Peyer's patch (tissue), 4 donors: ENCODE measurements around the gene SERPINB1. TPM values are rescaled to one million over a fixed set of nuclear protein-coding genes. Genes with fewer than 3 reads are reported as not detected.

Experiments used
- DNase-seq, 3 donors: peaks; one replicate each; pipeline ENCODE4 v3.0.0-alpha.2; 2017 to 2019
- H3K27ac ChIP-seq, 4 donors: fragments of 200-600 bp; sonication (generic); one replicate each; pipeline ENCODE4 v1.5.1; 2016 to 2019
- H3K27me3 ChIP-seq, 2 donors: fragments of 200-600 bp; sonication (generic); one replicate each; pipeline ENCODE4 v1.5.1; 2019
- H3K36me3 ChIP-seq, 3 donors: fragments of 200-600 bp; sonication (generic); one replicate each; pipeline ENCODE4 v1.5.1; 2016 to 2019
- H3K4me1 ChIP-seq, 4 donors: fragments of 200-600 bp; sonication (generic); one replicate each; pipeline ENCODE4 v1.5.1; 2016 to 2019
- H3K4me3 ChIP-seq, 4 donors: fragments of 200-600 bp; sonication (generic); 1 replicate in 3 of 4; 2 replicates in 1 of 4; pipeline ENCODE4 v1.5.1; 2016 to 2019; ENCODE audit warnings: mild to moderate bottlenecking in 1 of 4
- H3K9me3 ChIP-seq, 4 donors: fragments of 200-600 bp; sonication (generic); one replicate each; pipeline ENCODE4 v1.5.1; 2016 to 2019; ENCODE audit warnings: mild to moderate bottlenecking in 1 of 4
- POLR2A ChIP-seq, 2 donors: fragments of 450-650 bp; IDR thresholded peaks; one replicate each; pipeline ENCODE4 v1.5.1; 2017; ENCODE audit warnings: antibody characterized with exemption in 2 of 2, mild to moderate bottlenecking in 2 of 2, moderate library complexity in 2 of 2
- total RNA-seq, 4 donors: library from RNA; depleted of rRNA; stranded (reverse); fragments of >200 nt; gene quantifications; one replicate each; pipeline ENCODE4 v1.1.0, GENCODE V29; 2016
- TF ChIP-seq, protein P1 (sequence below), 6 experiments: fragments of 450-650 bp in 4 of 6; fragments of 200-600 bp in 2 of 6; sonication (generic) in 1 of 6; IDR thresholded peaks; one replicate each; pipeline ENCODE4 v1.5.1; 2017 to 2019; ENCODE audit warnings: antibody characterized with exemption in 6 of 6, mild to moderate bottlenecking in 3 of 6, moderate library complexity in 1 of 6

Gene SERPINB1
- total RNA-seq, 4 donors from 2014 or later = 58.6 to 122 (median 86.4) TPM

DNA sequence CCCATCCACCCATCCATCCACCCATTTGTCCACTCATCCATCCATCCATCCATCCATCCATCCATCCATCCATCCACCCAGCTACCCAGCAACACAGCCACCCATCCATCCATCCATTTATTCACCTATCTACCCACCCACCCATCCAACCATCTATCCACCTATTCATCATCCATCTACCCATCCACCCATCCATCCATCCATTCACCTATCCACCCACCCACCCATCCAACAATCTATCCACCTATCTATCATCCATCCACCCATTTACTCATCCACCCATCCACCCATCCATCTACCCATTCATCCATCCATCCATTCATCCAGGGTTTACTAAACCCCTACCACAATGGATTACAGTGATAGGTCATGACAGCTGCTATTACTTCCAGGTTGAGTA is 7.4 kb downstream of the SERPINB1 start:
- Histone ChIP-seq H3K4me1 (peaks cover 0 to 9% (median 0%) of the 10 kb centered on the region in 4 donors), H3K36me3 (peaks cover 0 to 60% (median 0%) of the 10 kb centered on the region in 3 donors), H3K9me3 (no peaks in the 10 kb centered on the region), H3K27ac (no peak overlapping the region), H3K27me3 (no peaks in the 10 kb centered on the region), H3K4me3 (no peak overlapping the region)
- TF ChIP-seq, protein P1, sequence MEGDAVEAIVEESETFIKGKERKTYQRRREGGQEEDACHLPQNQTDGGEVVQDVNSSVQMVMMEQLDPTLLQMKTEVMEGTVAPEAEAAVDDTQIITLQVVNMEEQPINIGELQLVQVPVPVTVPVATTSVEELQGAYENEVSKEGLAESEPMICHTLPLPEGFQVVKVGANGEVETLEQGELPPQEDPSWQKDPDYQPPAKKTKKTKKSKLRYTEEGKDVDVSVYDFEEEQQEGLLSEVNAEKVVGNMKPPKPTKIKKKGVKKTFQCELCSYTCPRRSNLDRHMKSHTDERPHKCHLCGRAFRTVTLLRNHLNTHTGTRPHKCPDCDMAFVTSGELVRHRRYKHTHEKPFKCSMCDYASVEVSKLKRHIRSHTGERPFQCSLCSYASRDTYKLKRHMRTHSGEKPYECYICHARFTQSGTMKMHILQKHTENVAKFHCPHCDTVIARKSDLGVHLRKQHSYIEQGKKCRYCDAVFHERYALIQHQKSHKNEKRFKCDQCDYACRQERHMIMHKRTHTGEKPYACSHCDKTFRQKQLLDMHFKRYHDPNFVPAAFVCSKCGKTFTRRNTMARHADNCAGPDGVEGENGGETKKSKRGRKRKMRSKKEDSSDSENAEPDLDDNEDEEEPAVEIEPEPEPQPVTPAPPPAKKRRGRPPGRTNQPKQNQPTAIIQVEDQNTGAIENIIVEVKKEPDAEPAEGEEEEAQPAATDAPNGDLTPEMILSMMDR (IDR thresholded peaks at IDR 0.05) = no peak
- TF ChIP-seq POLR2A (IDR thresholded peaks at IDR 0.05) = no peak
- no peak for DNase-seq

DNA sequence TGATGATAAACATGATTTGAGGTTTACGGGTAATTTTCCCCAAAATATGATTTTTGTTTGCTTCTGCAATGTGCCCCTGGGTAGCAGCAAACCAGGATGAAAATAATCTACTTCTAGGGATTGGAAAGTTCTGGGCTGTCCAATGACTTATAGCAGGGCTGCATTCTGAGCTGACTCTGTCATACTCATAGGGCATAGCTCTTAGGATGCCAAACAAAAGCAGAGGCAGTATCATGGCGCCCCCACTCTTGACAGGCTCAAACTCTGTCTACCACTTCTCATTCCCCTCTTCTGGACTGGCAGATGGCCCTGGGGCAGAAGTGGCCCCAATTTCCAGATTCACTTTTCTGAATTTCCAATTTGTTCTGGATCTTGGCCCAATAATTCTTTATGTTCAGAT is 10.3 kb downstream of the SERPINB1 start:
- no peak for DNase-seq
- Histone ChIP-seq H3K27ac (no peak overlapping the region), H3K9me3 (no peaks in the 10 kb centered on the region), H3K4me3 (no peak overlapping the region), H3K36me3 (peaks cover 0 to 40% (median 0%) of the 10 kb centered on the region in 3 donors), H3K27me3 (no peaks in the 10 kb centered on the region), H3K4me1 (no peaks in the 10 kb centered on the region)
- TF ChIP-seq, protein P1 (IDR thresholded peaks at IDR 0.05) = no peak
- no peak for TF ChIP-seq POLR2A (IDR thresholded peaks at IDR 0.05)

DNA sequence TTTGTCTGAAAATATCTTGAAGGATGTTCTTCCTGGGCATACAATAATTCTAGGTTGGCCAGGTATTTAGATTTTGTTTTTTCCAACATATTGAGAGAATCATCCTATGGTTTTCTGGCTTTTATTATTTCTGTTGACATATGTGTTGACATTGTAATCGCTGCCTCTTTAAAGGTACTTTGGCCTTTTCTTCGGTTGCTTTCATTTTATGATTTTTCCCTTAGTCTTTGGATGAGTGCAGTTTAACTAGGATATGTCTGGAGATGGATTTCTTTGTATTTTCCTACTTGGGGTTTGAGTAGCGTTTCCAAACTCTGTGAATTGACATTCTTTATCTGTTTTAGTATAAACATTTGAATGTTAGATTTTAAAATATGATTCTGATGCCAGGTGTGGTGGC is 11.5 kb downstream of the SERPINB1 start:
- H3K4me1 ChIP-seq = no peaks in the 10 kb centered on the region
- no peak overlapping the region for H3K4me3 ChIP-seq
- no peaks in the 10 kb centered on the region for H3K27me3 ChIP-seq
- H3K27ac ChIP-seq = no peak overlapping the region
- peaks cover 0 to 30% (median 0%) of the 10 kb centered on the region in 3 donors for H3K36me3 ChIP-seq
- no peaks in the 10 kb centered on the region for H3K9me3 ChIP-seq
- no peak for TF ChIP-seq POLR2A (IDR thresholded peaks at IDR 0.05)
- TF ChIP-seq, protein P1 (IDR thresholded peaks at IDR 0.05) = no peak
- no peak for DNase-seq

DNA sequence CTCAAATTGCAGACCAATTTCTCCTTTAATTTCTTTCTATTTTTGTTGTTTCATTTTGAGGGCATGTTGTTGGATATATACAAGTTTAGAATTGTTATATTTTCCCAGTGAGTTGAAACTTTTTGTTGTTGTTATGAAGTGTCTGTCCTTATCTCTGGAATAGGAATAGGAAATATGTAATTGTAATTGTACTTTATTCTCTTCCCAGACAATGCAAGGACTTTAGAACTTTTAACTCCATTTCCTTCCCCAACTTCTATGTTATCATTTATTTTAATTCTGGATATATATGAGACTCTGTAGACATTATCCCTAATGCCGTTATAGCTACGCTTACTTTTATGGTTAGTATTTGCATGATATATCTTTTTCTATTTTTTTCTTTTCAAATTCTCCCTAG is 12.4 kb downstream of the SERPINB1 start:
- Histone ChIP-seq H3K27me3 (no peaks in the 10 kb centered on the region), H3K4me3 (no peak overlapping the region), H3K4me1 (peaks cover 0 to 3% (median 0%) of the 10 kb centered on the region in 4 donors), H3K27ac (no peak overlapping the region), H3K9me3 (no peaks in the 10 kb centered on the region), H3K36me3 (peaks cover 0 to 21% (median 0%) of the 10 kb centered on the region in 3 donors)
- no peak for DNase-seq
- TF ChIP-seq POLR2A (IDR thresholded peaks at IDR 0.05) = no peak
- TF ChIP-seq, protein P1 (IDR thresholded peaks at IDR 0.05) = no peak

DNA sequence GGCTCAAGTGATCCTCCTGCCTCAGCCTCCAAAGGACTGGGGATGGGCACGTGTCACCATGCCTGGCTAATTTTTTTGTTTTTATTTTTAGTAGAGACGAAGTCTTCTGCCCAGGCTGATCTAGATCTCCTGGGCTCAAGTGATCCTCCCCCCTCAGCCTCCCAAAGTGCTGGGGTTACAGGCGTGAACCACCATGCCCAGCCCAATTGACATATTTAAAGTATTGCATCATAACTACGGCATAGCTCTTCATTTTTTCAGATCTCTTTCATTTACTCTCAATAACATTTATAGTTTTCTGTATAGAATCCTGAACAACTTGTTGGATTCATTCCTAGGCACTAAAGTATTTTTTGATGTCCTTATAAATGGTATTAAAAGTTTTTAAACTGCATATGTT is 13.0 kb downstream of the SERPINB1 start:
- Histone ChIP-seq H3K4me3 (no peak overlapping the region), H3K9me3 (no peaks in the 10 kb centered on the region), H3K27ac (no peak overlapping the region), H3K27me3 (no peaks in the 10 kb centered on the region), H3K36me3 (peaks cover 0 to 14% (median 0%) of the 10 kb centered on the region in 3 donors), H3K4me1 (peaks cover 0 to 9% (median 0%) of the 10 kb centered on the region in 4 donors)
- DNase-seq = no peak
- TF ChIP-seq, protein P1 (IDR thresholded peaks at IDR 0.05) = no peak
- no peak for TF ChIP-seq POLR2A (IDR thresholded peaks at IDR 0.05)

DNA sequence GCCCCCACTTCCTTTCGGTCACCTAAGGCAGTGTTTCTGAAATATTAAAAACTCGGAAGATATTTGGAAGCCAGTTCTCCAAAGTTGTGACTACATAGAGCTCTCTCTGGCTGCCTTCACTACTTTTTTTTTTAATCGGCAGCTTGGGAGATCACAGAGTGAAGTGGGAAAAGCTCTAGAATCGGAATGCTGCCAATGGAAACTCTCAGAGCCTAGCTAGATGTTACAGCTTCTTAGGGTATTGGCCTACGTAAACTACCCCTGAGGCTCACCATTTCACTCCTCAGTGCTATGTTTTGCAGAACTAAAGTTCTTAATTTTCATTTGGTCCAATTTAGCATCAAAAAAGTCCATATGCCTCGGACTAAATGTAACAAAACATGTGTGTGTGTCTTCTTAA is 14.5 kb downstream of the SERPINB1 start:
- DNase-seq = no peak
- peaks cover 0 to 16% (median 0%) of the 10 kb centered on the region in 4 donors for H3K4me1 ChIP-seq
- H3K27me3 ChIP-seq = no peaks in the 10 kb centered on the region
- TF ChIP-seq, protein P1 (IDR thresholded peaks at IDR 0.05) = no peak
- no peak for TF ChIP-seq POLR2A (IDR thresholded peaks at IDR 0.05)
- no peak overlapping the region for H3K27ac ChIP-seq
- no peaks in the 10 kb centered on the region for H3K36me3 ChIP-seq
- no peaks in the 10 kb centered on the region for H3K9me3 ChIP-seq
- no peak overlapping the region for H3K4me3 ChIP-seq
